ENCODE results near the gene ALDH2.
"Not testable (repeated sequence)": the region's sequence is repeated elsewhere in the genome, so short reads cannot be mapped to it uniquely, and the experiment has no call there.

Gene ALDH2

DNA sequence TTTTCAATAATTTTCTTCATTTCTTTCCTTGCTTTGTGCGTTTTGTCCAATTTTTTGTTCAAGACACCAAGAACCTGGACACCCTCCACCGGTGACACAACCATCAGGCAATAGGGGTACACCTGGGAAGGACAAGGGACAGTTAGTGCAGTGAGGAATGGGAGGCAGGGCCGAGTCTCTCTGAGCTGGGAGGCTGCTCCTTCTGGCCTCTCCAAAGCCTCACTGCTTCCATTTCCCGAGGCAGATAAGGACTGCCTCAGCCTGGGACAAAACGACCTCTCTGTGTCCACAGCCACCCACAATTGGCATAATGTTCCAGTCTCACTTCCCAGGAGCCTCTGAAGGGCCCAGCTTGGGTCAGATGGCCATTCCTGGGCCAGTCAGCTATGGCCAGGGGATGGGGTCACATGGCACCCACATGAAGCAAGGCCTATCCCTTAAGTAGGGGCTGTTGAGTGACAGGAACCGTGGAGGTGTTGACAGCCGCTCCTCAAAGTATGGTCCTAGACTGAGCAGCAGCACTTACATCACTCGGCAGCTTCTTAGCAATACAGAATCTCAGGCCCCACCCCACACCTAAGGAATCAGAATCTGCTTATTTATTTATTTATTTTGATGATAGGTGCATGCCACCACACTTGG, 61.7 kb downstream of the ALDH2 start:
- DNase-seq, result no peak

DNA sequence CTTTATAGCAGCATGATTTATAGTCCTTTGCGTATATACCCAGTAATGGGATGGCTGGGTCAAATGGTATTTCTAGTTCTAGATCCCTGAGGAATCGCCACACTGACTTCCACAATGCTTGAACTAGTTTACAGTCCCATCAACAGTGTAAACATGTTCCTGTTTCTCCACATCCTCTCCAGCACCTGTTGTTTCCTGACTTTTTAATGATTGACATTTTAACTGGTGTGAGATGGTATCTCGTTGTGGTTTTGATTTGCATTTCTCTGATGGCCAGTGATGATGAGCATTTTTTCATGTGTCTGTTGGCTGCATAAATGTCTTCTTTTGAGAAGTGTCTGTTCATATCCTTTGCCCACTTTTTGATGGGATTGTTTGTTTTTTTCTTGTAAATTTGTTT, 62.9 kb downstream of the ALDH2 start:
- DNase-seq, result not testable (repeated sequence)

DNA sequence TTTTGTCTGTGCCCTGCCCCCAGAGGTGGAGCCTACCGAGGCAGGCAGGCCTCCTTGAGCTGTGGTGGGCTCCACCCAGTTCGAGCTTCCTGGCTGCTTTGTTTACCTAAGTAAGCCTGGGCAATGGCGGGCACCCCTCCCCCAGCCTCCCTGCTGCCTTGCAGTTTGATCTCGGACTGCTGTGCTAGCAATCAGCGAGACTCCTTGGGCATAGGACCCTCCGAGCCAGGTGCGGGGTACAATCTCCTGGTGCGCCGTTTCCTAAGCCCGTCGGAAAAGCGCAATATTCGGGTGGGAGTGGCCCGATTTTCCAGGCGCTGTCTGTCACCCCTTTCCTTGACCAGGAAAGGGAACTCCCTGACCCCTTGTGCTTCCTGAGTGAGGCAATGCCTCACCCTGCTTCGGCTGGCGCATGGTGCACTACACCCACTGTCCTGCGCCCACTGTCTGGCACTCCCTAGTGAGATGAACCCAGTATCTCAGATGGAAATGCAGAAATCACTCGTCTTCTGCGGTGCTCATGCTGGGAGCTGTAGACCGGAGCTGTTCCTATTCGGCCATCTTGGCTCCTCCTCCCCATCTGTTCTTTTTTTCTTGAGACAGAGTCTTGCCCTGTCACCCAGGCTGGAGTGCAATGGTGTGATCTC, 68.1 kb downstream of the ALDH2 start:
- DNase-seq, result not testable (repeated sequence)

DNA sequence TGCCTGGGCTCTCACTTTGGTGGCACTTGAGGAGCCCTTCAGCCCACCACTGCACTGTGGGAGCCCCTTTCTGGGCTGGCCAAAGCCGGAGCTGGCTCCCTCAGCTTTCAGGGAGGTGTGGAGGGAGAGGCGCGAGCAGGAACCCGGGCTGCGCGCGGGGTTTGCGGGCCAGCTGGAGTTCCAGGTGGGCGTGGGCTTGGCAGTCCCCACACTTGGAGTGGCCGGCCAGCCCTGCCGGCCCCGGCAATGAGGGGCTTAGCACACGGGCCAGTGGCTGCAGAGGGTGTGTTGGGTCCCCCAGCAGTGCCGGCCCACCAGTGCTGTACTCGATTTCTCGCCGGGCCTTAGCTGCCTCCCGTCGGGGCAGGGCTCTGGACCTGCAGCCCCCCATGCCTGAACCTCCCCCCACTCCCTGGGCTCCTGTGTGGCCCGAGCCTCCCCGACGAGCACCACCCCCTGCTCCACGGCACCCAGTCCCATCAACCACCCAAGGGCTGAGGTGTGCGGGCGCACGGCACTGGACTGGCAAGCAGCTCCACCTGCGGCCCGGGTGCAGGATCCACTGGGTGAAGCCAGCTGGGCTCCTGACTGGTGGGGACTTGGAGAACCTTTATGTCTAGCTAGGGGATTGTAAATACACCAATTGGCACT, 68.9 kb downstream of the ALDH2 start:
- not testable (repeated sequence) for DNase-seq

DNA sequence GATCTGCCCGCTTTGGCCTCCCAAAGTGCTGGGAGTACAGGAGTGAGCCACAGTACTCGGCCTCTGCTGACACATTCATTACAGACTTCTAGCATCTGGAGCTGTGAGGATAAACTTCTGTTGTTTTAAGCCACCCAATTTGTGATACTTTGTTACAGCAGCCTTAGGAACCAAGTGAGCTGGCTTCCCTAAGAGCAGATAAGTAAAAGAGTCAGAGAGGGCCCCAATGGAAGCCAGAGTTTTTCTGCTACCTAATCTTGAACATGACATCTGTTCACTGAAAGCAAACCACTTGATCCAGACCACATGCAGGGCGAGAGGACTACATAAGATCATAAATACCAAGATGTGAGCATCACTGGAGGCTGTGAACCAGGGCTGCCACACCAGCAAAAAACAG, 71.6 kb downstream of the ALDH2 start:
- no peak for DNase-seq

DNA sequence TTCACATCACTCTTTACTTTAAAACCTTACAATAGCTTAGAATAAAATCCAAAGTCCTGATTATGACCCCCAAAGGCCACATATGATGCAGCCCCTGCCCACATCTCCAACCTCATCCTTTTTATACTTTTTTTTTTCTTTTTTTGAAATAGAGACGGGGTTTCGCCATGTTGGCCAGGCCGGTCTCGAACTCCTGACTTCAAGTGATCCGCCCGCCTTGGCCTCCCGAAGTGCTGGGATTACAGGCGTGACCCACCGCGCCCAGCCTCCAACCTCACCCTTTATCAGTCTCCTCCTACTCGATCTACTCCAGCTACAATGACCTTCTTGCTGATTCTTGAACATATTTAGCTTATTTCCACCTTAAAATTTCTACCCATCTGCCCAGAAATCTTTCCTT, 74.1 kb downstream of the ALDH2 start:
- DNase-seq, result no peak

DNA sequence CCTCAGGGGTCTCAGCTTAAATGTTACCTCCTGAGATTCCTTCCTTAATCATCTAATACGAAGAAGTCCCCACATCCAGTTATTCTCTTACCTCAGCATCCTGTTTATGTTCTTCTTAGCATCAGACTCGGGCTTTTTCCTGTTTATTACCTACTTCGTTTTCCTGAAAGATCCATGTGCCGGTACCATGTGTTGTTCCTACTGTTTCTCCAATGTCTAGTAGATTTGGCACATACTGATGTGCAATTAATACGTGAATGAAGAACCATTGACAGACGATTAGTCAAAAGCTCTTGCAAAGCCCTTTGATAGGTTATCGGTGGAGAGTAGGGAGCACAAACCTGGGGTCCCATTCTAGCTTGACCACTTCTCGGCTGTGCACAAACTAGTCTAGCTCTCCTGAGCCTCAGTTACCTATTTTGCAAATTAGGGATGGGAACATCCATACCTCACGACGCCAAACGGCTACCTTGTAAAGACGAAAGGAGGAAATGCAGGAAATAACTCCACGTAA, 74.6 kb downstream of the ALDH2 start:
- DNase-seq, result no peak

DNA sequence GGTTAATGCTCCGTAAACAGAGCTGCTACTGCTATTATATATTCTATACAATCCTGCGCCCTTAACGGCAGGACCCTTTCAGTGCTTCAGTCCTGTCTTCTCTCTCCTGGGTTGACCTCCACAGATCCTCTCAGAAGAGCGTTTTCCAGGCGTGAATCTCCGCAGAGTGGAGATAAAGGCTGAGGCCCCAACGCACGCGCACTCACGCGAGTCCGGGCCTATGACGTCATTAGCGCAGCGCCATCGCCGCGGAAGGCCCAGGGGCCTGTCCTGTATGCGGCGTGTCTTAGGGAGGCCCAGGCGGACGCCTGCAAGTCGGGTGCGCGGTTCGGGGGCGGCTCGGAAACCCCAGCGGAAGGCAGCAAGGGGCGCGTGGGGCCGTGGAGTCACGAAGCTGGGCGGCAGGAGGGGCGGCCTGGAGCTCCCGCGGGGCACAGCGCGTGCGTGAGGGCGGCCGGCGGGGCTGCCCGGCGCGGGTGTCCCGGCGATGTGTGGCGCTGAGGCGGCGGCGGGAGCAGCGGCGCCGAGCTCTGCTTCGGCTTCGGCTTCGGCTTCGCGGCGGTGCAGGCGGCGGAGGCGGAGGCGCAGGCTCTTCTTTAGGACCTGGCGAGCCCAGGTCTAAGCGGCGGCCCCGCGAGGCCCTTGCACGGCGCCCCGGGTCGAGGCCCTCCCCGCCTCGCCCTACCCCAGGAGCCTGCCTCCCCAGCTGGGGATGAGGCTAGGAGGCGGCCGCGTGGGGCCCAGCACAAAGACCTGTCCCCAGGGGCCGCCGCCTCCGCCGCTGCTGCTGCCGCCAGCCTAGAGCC, 75.2 kb downstream of the ALDH2 start, which contains the start of gene MAPKAPK5:
MAPKAPK5 (plus strand) TSS at position 479 of the 806 bp plus-strand sequence. CDS start 506 bp downstream, outside the sequence.
- peak; percentile 100 for DNase-seq

DNA sequence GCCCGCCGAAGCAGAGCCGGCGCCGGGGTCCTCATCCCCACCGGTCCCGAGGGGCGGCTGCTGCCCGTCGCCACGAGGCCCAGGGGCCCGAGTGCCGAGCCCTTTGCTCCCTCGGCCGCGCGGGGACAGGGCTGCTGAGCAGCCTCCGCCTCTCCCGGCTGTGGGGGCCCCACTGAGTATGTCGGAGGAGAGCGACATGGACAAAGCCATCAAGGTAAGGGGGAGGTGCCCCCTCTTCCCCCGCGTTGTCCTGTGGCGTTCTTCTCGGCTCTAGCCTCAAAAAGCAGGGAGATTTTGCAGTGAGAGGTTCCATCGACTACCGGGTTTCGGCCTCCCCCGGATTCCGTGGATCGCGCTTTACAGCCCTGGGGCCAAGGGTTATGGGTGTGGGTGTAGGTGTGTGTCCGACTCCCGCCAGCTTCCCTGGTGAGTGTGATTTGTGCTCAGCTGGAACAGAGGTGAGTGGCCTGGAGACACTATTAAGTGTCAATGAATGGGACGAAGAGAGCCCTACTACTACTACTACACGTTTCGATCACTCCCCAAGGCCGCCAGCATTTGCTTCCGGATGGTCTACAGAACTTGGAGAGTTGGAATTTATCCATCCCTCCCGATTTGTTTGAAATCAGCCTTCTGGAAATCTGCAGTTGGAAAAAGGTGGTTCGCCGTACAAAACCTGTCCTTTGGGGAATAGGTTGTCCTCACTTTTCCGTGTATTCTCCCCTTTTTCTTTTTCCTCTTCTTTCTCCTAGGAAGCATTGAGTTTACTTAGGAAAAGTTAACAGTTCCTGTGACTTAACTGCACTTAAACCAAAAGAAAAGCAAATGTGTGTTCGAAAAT, 76.0 kb downstream of the ALDH2 start:
- peak; percentile 75 for DNase-seq

DNA sequence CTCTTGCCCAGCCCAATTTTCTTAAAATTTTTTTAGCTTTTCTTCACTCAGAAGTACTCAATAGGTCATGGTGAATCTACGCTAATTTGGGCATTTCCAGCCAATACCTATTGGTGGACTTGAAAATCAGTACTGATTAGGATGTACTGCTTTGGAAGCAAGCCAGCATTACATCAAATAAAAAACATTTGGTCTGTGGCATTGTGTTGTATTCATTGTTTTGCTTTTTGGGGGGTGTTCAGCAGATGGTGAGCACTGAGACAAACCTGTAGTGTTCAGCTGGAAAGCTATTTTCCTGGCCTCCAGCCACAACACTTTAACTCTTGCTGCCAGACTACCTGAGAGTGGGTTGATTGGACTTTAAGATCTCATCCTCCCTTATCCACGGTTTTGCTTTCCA, 79.3 kb downstream of the ALDH2 start:
- DNase-seq, result no peak

DNA sequence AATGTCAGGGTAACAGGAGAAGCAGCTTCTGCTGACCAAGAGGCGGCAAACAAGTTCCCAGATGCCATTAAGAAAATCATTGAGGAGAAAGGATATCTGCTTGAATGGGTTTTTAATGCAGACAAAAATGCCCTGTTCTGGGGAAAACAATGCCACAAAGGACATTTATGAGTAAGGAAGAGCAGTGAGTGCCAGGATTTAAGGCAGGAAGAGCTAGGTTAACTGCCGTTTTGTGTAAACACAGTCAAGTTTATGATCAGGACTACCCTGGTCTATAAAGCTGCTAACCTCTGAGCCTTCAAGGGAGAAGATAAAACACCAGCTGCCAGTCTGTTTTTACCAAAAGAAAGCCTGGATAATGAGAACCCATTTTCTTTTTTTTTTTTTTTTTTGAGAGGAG, 83.8 kb downstream of the ALDH2 start:
- no peak for DNase-seq

DNA sequence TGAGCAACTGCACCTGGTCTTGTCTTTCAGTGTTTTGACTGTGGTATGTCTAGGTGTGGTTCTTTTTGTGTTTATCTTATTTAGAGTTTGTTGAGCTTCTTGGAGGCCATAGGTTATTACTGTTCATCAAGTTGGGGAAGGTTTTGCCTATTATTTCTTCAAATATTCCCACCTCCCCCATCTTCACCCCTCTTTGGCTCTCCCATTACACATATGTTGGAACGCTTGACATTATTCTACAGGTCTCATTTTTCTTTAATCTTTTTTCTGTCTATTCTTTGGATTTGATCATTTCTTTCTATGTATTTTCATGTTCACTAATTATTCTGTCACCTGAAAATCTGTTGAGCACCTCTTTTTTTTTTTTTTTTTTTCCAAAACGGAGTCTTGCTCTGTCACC, 91.5 kb downstream of the ALDH2 start:
- DNase-seq, result no peak

DNA sequence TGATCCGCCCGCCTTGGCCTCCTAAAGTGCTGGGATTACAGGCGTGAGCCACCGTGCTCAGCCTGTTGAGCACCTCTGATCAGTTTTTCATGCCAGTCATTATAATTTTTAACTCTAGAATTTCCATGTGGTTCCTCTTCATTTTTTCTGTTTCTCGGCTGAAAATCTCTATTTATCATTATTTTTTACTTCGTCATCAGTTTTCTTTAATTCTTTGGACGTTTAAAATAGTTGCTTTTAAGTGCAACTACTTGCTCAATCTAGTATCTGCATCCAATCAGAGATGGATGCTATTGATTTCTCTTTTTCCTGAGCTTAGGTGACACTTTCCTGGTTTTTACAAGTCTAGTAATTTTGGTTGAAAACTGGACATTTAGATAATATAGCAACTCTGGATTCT, 92.0 kb downstream of the ALDH2 start:
- no peak for DNase-seq

DNA sequence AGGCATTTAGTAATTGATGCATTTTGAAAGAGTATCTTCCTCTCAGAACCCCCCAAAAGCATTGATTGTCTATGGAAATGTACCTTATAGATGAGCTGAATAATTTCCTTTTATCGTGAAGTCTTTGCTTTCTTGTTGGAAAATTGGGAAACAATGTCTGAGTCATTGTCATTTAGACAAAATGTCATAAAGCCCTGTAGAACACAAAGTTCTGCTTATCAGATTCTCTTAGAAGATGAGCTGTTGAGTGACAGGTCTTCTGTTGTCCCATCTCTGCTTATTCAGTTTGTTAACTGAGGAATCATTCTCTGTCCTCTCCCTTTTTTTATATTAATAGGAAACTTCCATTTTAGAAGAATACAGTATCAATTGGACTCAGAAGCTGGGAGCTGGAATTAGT, 98.2 kb downstream of the ALDH2 start:
- no peak for DNase-seq

All from activated CD8-positive, alpha-beta memory T cell treated with anti-CD3 and anti-CD28 coated beads, Interleukin-2, amount 50 U/mL, for 48 hours (primary cell).